Neural cell (in vitro differentiated cells): Measurements from ENCODE around the gene IGFBPL1. TPM values are rescaled to one million over a fixed set of nuclear protein-coding genes. Genes with fewer than 3 reads are reported as not detected.

ENCODE experiments used
- H2AFZ ChIP-seq: fragments of 200-600, 300-800 bp; sonication (generic), shearing (Covaris generic); 2 replicates; pipeline ENCODE4 v1.6.0; 2014; ENCODE audit warnings: low read depth, mild to moderate bottlenecking, antibody characterized with exemption, low read length, moderate library complexity
- H3F3A ChIP-seq: fragments of 200-600 bp; shearing (Covaris generic); 2 replicates; pipeline ENCODE4 v1.6.1; 2016; ENCODE audit warnings: mild to moderate bottlenecking, moderate library complexity, mixed read lengths, antibody characterized with exemption, low read length; ENCODE audit not compliant: insufficient read depth, poor library complexity, severe bottlenecking
- H3K27ac ChIP-seq: fragments of 200-600, 300-800 bp; sonication (generic), shearing (Covaris generic); 2 replicates; pipeline ENCODE4 v1.5.1; 2014; ENCODE audit warnings: mild to moderate bottlenecking, low read length, moderate library complexity
- H3K27me3 ChIP-seq: fragments of 300-800, 200-600 bp; sonication (generic), shearing (Covaris generic); 2 replicates; pipeline ENCODE4 v1.6.0; 2014; ENCODE audit warnings: mild to moderate bottlenecking, low read depth, low read length, moderate library complexity; ENCODE audit not compliant: insufficient read depth
- H3K36me3 ChIP-seq: fragments of 300-800, 200-600 bp; sonication (generic), shearing (Covaris generic); 2 replicates; pipeline ENCODE4 v1.5.1; 2014; ENCODE audit warnings: mild to moderate bottlenecking, antibody characterized with exemption, low read length, moderate library complexity; ENCODE audit not compliant: insufficient read depth
- H3K4me2 ChIP-seq: fragments of 300-800, 200-600 bp; sonication (generic), shearing (Covaris generic); 2 replicates; pipeline ENCODE4 v1.6.0; 2014; ENCODE audit warnings: mild to moderate bottlenecking, low read length
- H3K4me3 ChIP-seq: fragments of 300-800, 200-600 bp; sonication (generic), shearing (Covaris generic); 2 replicates; pipeline ENCODE4 v1.5.1; 2014; ENCODE audit warnings: mild to moderate bottlenecking, low read length, moderate library complexity
- H3K79me2 ChIP-seq: fragments of 200-600 bp; shearing (Covaris generic); replicated peaks from 2 replicates; pipeline ENCODE4 v1.6.0; 2014; ENCODE audit warnings: mild to moderate bottlenecking, low read length, moderate library complexity; ENCODE audit not compliant: insufficient read depth
- H3K9ac ChIP-seq: fragments of 300-800, 200-600 bp; sonication (generic), shearing (Covaris generic); 2 replicates; pipeline ENCODE4 v1.6.1; 2016; ENCODE audit warnings: mild to moderate bottlenecking, low read length, mixed read lengths
- H3K9me2 ChIP-seq: fragments of 200-600 bp; shearing (Covaris generic); 2 replicates; pipeline ENCODE4 v1.6.1; 2016; ENCODE audit warnings: mild to moderate bottlenecking, low read length, mixed read lengths; ENCODE audit not compliant: insufficient read depth
- H3K9me3 ChIP-seq: fragments of 200-600, 300-800 bp; sonication (generic), shearing (Covaris generic); 2 replicates; pipeline ENCODE4 v1.6.1; 2016; ENCODE audit warnings: mild to moderate bottlenecking, mixed run types, low read length, moderate library complexity, mixed read lengths
- H4K20me1 ChIP-seq: fragments of 200-600 bp; shearing (Covaris generic); 2 replicates; pipeline ENCODE4 v1.6.1; 2016; ENCODE audit warnings: mild to moderate bottlenecking, mixed run types; ENCODE audit not compliant: insufficient read depth
- EP300 ChIP-seq: fragments of 450-650 bp; conservative IDR thresholded peaks from 2 replicates; pipeline ENCODE4 v1.6.1; 2014; ENCODE audit warnings: antibody characterized with exemption, mild to moderate bottlenecking, moderate library complexity; ENCODE audit not compliant: poor library complexity, severe bottlenecking
- EZH2 ChIP-seq: fragments of 200-600, 300-800 bp; shearing (Covaris generic), sonication (generic); IDR thresholded peaks from 2 replicates; pipeline ENCODE4 v1.6.1; 2014; ENCODE audit warnings: antibody characterized with exemption, low read length, borderline replicate concordance, mild to moderate bottlenecking; ENCODE audit not compliant: insufficient read depth, poor library complexity, severe bottlenecking
- MXI1 ChIP-seq: fragments of 450-650 bp; conservative IDR thresholded peaks from 2 replicates; pipeline ENCODE4 v1.6.1; 2014; ENCODE audit warnings: antibody characterized with exemption, mild to moderate bottlenecking; ENCODE audit not compliant: poor library complexity, severe bottlenecking
- POLR2AphosphoS5 ChIP-seq: IDR thresholded peaks from 2 replicates; pipeline ENCODE4 v1.6.1; 2012
- RAD21 ChIP-seq: fragments of 450-650 bp; conservative IDR thresholded peaks from 2 replicates; pipeline ENCODE4 v1.6.1; 2014; ENCODE audit warnings: antibody characterized with exemption, mild to moderate bottlenecking, moderate library complexity
- SMC3 ChIP-seq: fragments of 450-650 bp; conservative IDR thresholded peaks from 2 replicates; pipeline ENCODE4 v1.6.1; 2014; ENCODE audit warnings: antibody characterized with exemption, mild to moderate bottlenecking, moderate library complexity; ENCODE audit not compliant: poor library complexity
- TAF1 ChIP-seq: IDR thresholded peaks from 2 replicates; pipeline ENCODE4 v1.6.1; 2012; ENCODE audit warnings: low read depth
- polyA plus RNA-seq: library from polyadenylated mRNA; depleted of rRNA; stranded (reverse); fragments of >200 nt; gene quantifications from 2 replicates; pipeline ENCODE4 v1.2.3, GENCODE V29; 2014
- TF ChIP-seq, protein P1 (sequence below): IDR thresholded peaks from 2 replicates; pipeline ENCODE4 v1.6.1; 2012; ENCODE audit warnings: borderline replicate concordance
- TF ChIP-seq, protein P2 (sequence below): fragments of 450-650 bp; IDR thresholded peaks from 2 replicates; pipeline ENCODE4 v1.5.1; 2014; ENCODE audit warnings: antibody characterized with exemption, mild to moderate bottlenecking, moderate library complexity; ENCODE audit not compliant: poor library complexity, severe bottlenecking

The IGFBPL1 gene
- polyA plus RNA-seq, 1 donor from 2014 or later, result 372 TPM

DNA sequence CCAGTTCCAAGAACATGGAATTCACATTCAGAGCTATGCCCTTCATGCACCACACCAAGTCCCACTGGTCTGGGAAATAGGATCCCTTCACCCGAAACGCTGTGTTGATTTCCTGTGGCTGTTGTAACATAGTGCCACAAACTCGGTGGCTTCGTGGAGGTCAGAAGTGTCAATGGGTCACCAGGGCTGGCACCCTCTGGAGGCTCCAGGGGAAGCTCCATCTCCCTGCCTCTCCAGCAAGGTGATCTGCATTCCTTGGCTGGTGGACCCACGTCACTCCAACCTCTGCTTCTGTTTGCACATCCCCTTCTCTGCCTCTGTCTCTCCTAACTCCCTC, 60.7 kb downstream of the IGFBPL1 start:
- no peaks in the 10 kb centered on the region for H3K79me2 ChIP-seq
- no peaks in the 10 kb centered on the region for H3K27me3 ChIP-seq
- TF ChIP-seq TAF1, result no peak
- TF ChIP-seq RAD21, result no peak
- TF ChIP-seq, protein P1, sequence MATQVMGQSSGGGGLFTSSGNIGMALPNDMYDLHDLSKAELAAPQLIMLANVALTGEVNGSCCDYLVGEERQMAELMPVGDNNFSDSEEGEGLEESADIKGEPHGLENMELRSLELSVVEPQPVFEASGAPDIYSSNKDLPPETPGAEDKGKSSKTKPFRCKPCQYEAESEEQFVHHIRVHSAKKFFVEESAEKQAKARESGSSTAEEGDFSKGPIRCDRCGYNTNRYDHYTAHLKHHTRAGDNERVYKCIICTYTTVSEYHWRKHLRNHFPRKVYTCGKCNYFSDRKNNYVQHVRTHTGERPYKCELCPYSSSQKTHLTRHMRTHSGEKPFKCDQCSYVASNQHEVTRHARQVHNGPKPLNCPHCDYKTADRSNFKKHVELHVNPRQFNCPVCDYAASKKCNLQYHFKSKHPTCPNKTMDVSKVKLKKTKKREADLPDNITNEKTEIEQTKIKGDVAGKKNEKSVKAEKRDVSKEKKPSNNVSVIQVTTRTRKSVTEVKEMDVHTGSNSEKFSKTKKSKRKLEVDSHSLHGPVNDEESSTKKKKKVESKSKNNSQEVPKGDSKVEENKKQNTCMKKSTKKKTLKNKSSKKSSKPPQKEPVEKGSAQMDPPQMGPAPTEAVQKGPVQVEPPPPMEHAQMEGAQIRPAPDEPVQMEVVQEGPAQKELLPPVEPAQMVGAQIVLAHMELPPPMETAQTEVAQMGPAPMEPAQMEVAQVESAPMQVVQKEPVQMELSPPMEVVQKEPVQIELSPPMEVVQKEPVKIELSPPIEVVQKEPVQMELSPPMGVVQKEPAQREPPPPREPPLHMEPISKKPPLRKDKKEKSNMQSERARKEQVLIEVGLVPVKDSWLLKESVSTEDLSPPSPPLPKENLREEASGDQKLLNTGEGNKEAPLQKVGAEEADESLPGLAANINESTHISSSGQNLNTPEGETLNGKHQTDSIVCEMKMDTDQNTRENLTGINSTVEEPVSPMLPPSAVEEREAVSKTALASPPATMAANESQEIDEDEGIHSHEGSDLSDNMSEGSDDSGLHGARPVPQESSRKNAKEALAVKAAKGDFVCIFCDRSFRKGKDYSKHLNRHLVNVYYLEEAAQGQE, result no peak
- no peak for TF ChIP-seq EZH2
- TF ChIP-seq EP300, result no peak
- TF ChIP-seq POLR2AphosphoS5, result no peak
- no peak for TF ChIP-seq MXI1
- TF ChIP-seq, protein P2, sequence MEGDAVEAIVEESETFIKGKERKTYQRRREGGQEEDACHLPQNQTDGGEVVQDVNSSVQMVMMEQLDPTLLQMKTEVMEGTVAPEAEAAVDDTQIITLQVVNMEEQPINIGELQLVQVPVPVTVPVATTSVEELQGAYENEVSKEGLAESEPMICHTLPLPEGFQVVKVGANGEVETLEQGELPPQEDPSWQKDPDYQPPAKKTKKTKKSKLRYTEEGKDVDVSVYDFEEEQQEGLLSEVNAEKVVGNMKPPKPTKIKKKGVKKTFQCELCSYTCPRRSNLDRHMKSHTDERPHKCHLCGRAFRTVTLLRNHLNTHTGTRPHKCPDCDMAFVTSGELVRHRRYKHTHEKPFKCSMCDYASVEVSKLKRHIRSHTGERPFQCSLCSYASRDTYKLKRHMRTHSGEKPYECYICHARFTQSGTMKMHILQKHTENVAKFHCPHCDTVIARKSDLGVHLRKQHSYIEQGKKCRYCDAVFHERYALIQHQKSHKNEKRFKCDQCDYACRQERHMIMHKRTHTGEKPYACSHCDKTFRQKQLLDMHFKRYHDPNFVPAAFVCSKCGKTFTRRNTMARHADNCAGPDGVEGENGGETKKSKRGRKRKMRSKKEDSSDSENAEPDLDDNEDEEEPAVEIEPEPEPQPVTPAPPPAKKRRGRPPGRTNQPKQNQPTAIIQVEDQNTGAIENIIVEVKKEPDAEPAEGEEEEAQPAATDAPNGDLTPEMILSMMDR, result no peak
- no peak for TF ChIP-seq SMC3
- peak overlapping the region; percentile 92 for H3K27ac ChIP-seq
- no peaks in the 10 kb centered on the region for H3K9me2 ChIP-seq
- no peak overlapping the region for H3K4me2 ChIP-seq
- no peaks in the 10 kb centered on the region for H3K9me3 ChIP-seq
- H3K36me3 ChIP-seq, result no peaks in the 10 kb centered on the region
- H3K4me3 ChIP-seq, result no peak overlapping the region
- H2AFZ ChIP-seq, result no peak overlapping the region
- no peaks in the 10 kb centered on the region for H4K20me1 ChIP-seq
- peaks cover 15% of the 10 kb centered on the region for H3F3A ChIP-seq
- H3K9ac ChIP-seq, result peak overlapping the region; percentile 62

DNA sequence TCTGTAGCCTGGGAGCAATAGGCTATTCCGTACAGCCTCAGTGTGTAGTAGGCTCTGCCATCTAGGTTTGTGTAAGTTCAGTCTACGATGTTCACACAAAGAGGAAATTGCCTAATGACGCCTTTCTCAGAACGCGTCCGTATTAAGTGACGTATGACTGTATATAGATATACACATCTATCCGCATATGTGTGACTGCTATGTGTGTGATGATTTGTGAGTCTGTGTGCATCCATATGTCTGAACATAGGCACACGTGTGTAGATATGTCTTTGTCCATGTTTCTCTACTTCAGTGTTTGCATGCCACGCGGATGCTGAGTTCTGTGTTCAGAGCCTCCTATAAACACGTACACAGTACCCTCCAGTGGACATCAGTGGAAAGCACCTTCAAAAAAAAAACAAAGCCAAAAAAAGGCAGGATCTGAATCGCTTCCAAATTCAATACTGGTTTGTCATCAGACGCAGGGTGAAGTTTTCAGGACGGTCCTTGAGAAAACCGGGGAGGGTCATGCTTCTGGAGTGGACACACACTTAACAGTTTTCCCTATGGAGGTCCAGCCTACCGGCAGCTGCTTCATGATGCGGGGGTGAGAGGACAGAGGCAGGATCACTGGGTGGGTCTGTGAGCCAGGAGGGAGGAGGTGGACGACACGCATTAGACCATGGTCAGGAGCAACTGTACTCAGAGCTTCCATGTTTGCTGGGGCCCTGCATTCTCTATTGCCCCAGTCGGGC, 61.2 kb downstream of the IGFBPL1 start:
- TF ChIP-seq EP300 (peak; percentile 20), POLR2AphosphoS5 (peak; percentile 57), EZH2 (no peak), MXI1 (peak; percentile 85), SMC3 (peak; percentile 98), RAD21 (peak; percentile 98), TAF1 (no peak)
- TF ChIP-seq, protein P2, result peak; percentile 95
- TF ChIP-seq, protein P1, result no peak
- peaks cover 15% of the 10 kb centered on the region for H3F3A ChIP-seq
- H3K4me3 ChIP-seq, result no peak overlapping the region
- no peaks in the 10 kb centered on the region for H3K9me3 ChIP-seq
- H3K79me2 ChIP-seq, result no peaks in the 10 kb centered on the region
- H3K27ac ChIP-seq, result peak overlapping the region; percentile 92
- no peaks in the 10 kb centered on the region for H3K36me3 ChIP-seq
- no peak overlapping the region for H2AFZ ChIP-seq
- no peaks in the 10 kb centered on the region for H3K9me2 ChIP-seq
- peak overlapping the region; percentile 62 for H3K9ac ChIP-seq
- no peak overlapping the region for H3K4me2 ChIP-seq
- H3K27me3 ChIP-seq, result no peaks in the 10 kb centered on the region
- H4K20me1 ChIP-seq, result no peaks in the 10 kb centered on the region
